IMR-90 (cell line): ENCODE data around the gene RIN1. TPM values are rescaled to one million over a fixed set of nuclear protein-coding genes. Genes with fewer than 3 reads are reported as not detected.
A peak's percentile ranks its signal among the peaks of the same experiment; 100 is the strongest.

ENCODE experiments used
- ATAC-seq: fragments of 200-7000 bp; cut with Tn5 transposase; 2 replicates; pipeline ENCODE4 v1.9.1; 2020; ENCODE audit warnings: low read depth, mild to moderate bottlenecking, moderate library complexity
- BruUV-seq: library from RNA; stranded (reverse); fragments of 400-500 nt; replicated peaks from 2 replicates; lab custom pipeline; 2021; lab: Mats Ljungman, UMichigan
- CTCF ChIA-PET: fragments of 300-600 bp; formaldehyde crosslinking; extraction: SDS; loops from one replicate; lab custom pipeline; 2021; ENCODE audit warnings: antibody characterized with exemption; lab: Yijun Ruan, JAX
- POLR2A ChIA-PET: fragments of 300-600 bp; sonication (Branson Sonifier 250); formaldehyde crosslinking; loops from one replicate; lab custom pipeline; 2022; ENCODE audit warnings: antibody characterized with exemption; ENCODE audit not compliant: unreplicated experiment; lab: Charles Lee
- DNase-seq: peaks from one replicate; pipeline ENCODE4 v3.0.0; 2013
- H2AFZ ChIP-seq: replicated peaks from 2 replicates; pipeline ENCODE3; 2013; ENCODE audit warnings: low read length, mild to moderate bottlenecking; ENCODE audit not compliant: poor library complexity
- H2AK5ac ChIP-seq: 2 replicates; pipeline ENCODE4 v1.6.1; 2013; ENCODE audit warnings: low read depth, low read length, inconsistent platforms
- H2AK9ac ChIP-seq: replicated peaks from 2 replicates; pipeline ENCODE3; 2013; ENCODE audit warnings: mild to moderate bottlenecking, low read depth, low read length, moderate library complexity; ENCODE audit not compliant: poor library complexity
- H2BK120ac ChIP-seq: 2 replicates; pipeline ENCODE4 v1.6.1; 2013; ENCODE audit warnings: low read depth, low read length, inconsistent platforms
- H2BK15ac ChIP-seq: 3 replicates; pipeline ENCODE4 v1.6.1; 2013; ENCODE audit warnings: low read depth, low read length, inconsistent platforms
- H2BK20ac ChIP-seq: 2 replicates; pipeline ENCODE4 v1.6.1; 2013; ENCODE audit warnings: low read depth, mild to moderate bottlenecking, inconsistent platforms, low read length, moderate library complexity
- H2BK5ac ChIP-seq: 2 replicates; pipeline ENCODE4 v1.6.1; 2013; ENCODE audit warnings: mild to moderate bottlenecking, low read depth, low read length, inconsistent platforms; ENCODE audit not compliant: poor library complexity, severe bottlenecking
- H3K14ac ChIP-seq: replicated peaks from 2 replicates; pipeline ENCODE4 v1.6.1; 2013; ENCODE audit warnings: low read depth, low read length, inconsistent platforms
- H3K18ac ChIP-seq: 2 replicates; pipeline ENCODE4 v1.6.1; 2013; ENCODE audit warnings: low read depth, low read length, control low read depth
- H3K23ac ChIP-seq: 2 replicates; pipeline ENCODE4 v1.6.1; 2013; ENCODE audit warnings: low read depth, low read length, inconsistent platforms
- H3K27ac ChIP-seq: 2 replicates; pipeline ENCODE4 v1.5.1; 2013; ENCODE audit warnings: mild to moderate bottlenecking, control low read depth, low read length; ENCODE audit not compliant: insufficient read depth
- H3K27me3 ChIP-seq: 2 replicates; pipeline ENCODE4 v1.6.1; 2013; ENCODE audit warnings: low read length; ENCODE audit not compliant: control insufficient read depth, insufficient read depth
- H3K36me3 ChIP-seq: 2 replicates; pipeline ENCODE4 v1.6.1; 2013; ENCODE audit warnings: low read length, mixed read lengths; ENCODE audit not compliant: control insufficient read depth, insufficient read depth
- H3K4ac ChIP-seq: 2 replicates; pipeline ENCODE4 v1.6.1; 2013; ENCODE audit warnings: low read depth, low read length, inconsistent platforms
- H3K4me1 ChIP-seq: 2 replicates; pipeline ENCODE4 v1.6.1; 2013; ENCODE audit warnings: low read length, mixed read lengths; ENCODE audit not compliant: control insufficient read depth, insufficient read depth
- H3K4me2 ChIP-seq: 2 replicates; pipeline ENCODE4 v1.6.1; 2013; ENCODE audit warnings: low read depth, mild to moderate bottlenecking, control low read depth, low read length, moderate library complexity
- H3K4me3 ChIP-seq: 2 replicates; pipeline ENCODE4 v1.5.1; 2013; ENCODE audit warnings: low read depth, mild to moderate bottlenecking, control low read depth, low read length, moderate library complexity; ENCODE audit not compliant: insufficient read depth
- H3K56ac ChIP-seq: 2 replicates; pipeline ENCODE4 v1.6.1; 2013; ENCODE audit warnings: low read length, inconsistent platforms; ENCODE audit not compliant: insufficient read depth; ENCODE audit errors: extremely low read depth
- H3K79me1 ChIP-seq, 2 experiments: 2 replicates each; pipeline ENCODE4 v1.6.1; 2013; ENCODE audit warnings: low read length in 2 of 2, inconsistent platforms in 1 of 2, low read depth in 1 of 2
- H3K9ac ChIP-seq: 2 replicates; pipeline ENCODE4 v1.6.1; 2013; ENCODE audit warnings: low read depth, low read length, control low read depth
- H3K9me1 ChIP-seq: 2 replicates; pipeline ENCODE4 v1.6.1; 2013; ENCODE audit warnings: low read length, inconsistent platforms; ENCODE audit not compliant: insufficient read depth
- H3K9me3 ChIP-seq: 2 replicates; pipeline ENCODE4 v1.6.1; 2013; ENCODE audit warnings: low read length; ENCODE audit not compliant: control insufficient read depth, insufficient read depth
- H4K20me1 ChIP-seq: 2 replicates; pipeline ENCODE4 v1.6.1; 2013; ENCODE audit warnings: low read length, inconsistent platforms; ENCODE audit not compliant: insufficient read depth
- H4K5ac ChIP-seq: 2 replicates; pipeline ENCODE4 v1.6.1; 2013; ENCODE audit warnings: mild to moderate bottlenecking, low read depth, low read length, control low read depth
- H4K8ac ChIP-seq, 2 experiments: 2 replicates each; pipeline ENCODE4 v1.6.1; 2013; ENCODE audit warnings: low read depth in 2 of 2, low read length in 2 of 2, control low read depth in 1 of 2, inconsistent platforms in 1 of 2
- H4K91ac ChIP-seq: 2 replicates; pipeline ENCODE4 v1.6.1; 2013; ENCODE audit warnings: low read depth, low read length, inconsistent platforms; ENCODE audit not compliant: insufficient read depth
- BHLHE40 ChIP-seq: fragments of 150-350 bp; IDR thresholded peaks from 2 replicates; pipeline ENCODE4 v1.6.1; 2016; ENCODE audit warnings: mild to moderate bottlenecking, low read depth, low read length
- CEBPB ChIP-seq: IDR thresholded peaks from 2 replicates; pipeline ENCODE4 v1.6.1; 2012; ENCODE audit warnings: low read depth, low read length, improper control_type of control experiment
- CHD1 ChIP-seq: IDR thresholded peaks from 2 replicates; pipeline ENCODE4 v1.6.1; 2012; ENCODE audit warnings: low read depth, low read length, improper control_type of control experiment
- FOS ChIP-seq: fragments of 150-350 bp; IDR thresholded peaks from 2 replicates; pipeline ENCODE4 v1.6.1; 2016; ENCODE audit warnings: low read depth, low read length
- MAFK ChIP-seq: IDR thresholded peaks from 2 replicates; pipeline ENCODE4 v1.6.1; 2012; ENCODE audit warnings: low read depth, low read length, improper control_type of control experiment
- MAZ ChIP-seq: IDR thresholded peaks from 2 replicates; pipeline ENCODE4 v1.6.1; 2012; ENCODE audit warnings: low read depth, mild to moderate bottlenecking, low read length, improper control_type of control experiment, moderate library complexity, borderline replicate concordance
- MXI1 ChIP-seq: IDR thresholded peaks from 2 replicates; pipeline ENCODE4 v1.6.1; 2012; ENCODE audit warnings: low read depth, mild to moderate bottlenecking, low read length, moderate library complexity, borderline replicate concordance
- NFE2L2 ChIP-seq: fragments of 150-350 bp; IDR thresholded peaks from 2 replicates; pipeline ENCODE4 v1.6.1; 2016; ENCODE audit warnings: low read depth, mild to moderate bottlenecking, low read length
- POLR2A ChIP-seq: IDR thresholded peaks from 2 replicates; pipeline ENCODE4 v1.6.1; 2012; ENCODE audit warnings: mild to moderate bottlenecking, low read depth, low read length
- RAD21 ChIP-seq: IDR thresholded peaks from 2 replicates; pipeline ENCODE4 v1.6.1; 2012; ENCODE audit warnings: low read length, improper control_type of control experiment
- RCOR1 ChIP-seq: IDR thresholded peaks from 2 replicates; pipeline ENCODE4 v1.6.1; 2012; ENCODE audit warnings: mild to moderate bottlenecking, low read length, improper control_type of control experiment; ENCODE audit not compliant: insufficient replicate concordance
- SMC3 ChIP-seq: fragments of 150-350 bp; IDR thresholded peaks from 2 replicates; pipeline ENCODE4 v1.6.1; 2016; ENCODE audit warnings: low read depth, mild to moderate bottlenecking, antibody characterized with exemption, low read length, moderate library complexity
- WGBS, 2 experiments: methylation state at CpG; one replicate each; pipeline versions ENCODE4 v1.1.5 to v1.1.7; 2013; ENCODE audit warnings: missing lambda C conversion rate in 2 of 2; ENCODE audit not compliant: insufficient read length in 1 of 2; ENCODE audit errors: extremely low coverage in 2 of 2; 5-methylcytosine and 5-hydroxymethylcytosine counted together
- dilution Hi-C: fragments of 300-500 bp; cut with HindIII; formaldehyde crosslinking; loops from one replicate; pipeline ENCODE4 v1.14.3; 2018; ENCODE audit warnings: low sequenced_read_pairs; ENCODE audit not compliant: unreplicated experiment
- in situ Hi-C: fragments of 300-500 bp; cut with MboI; formaldehyde crosslinking; loops from 3 replicates; pipeline ENCODE4 v1.14.3; 2019; ENCODE audit warnings: low sequenced_read_pairs, inconsistent platforms, mixed read lengths
- intact Hi-C: fragments of 100-400 bp; cut with micrococcal nuclease; formaldehyde crosslinking; loops from 2 replicates; pipeline ENCODE4 v1.10.0; 2022
- polyA plus RNA-seq, 3 experiments: library from polyadenylated mRNA; depleted of rRNA; stranded (reverse); fragments of >200 nt; gene quantifications; 2 replicates each; pipeline ENCODE4 v1.2.3, GENCODE V29; 2012; ENCODE audit warnings: low replicate concordance in 1 of 3
- total RNA-seq: library from RNA; depleted of rRNA; stranded (reverse); fragments of >200 nt; gene quantifications from 2 replicates; pipeline ENCODE4 v1.2.3, GENCODE V29; 2012
- TF ChIP-seq, protein P1 (sequence below): conservative IDR thresholded peaks from 2 replicates; pipeline ENCODE4 v1.5.1; 2012; ENCODE audit warnings: mild to moderate bottlenecking, low read depth, low read length, improper control_type of control experiment
- TF ChIP-seq, protein P2 (sequence below): fragments of 150-350 bp; IDR thresholded peaks from 2 replicates; pipeline ENCODE4 v1.6.1; 2017; ENCODE audit warnings: mild to moderate bottlenecking, antibody characterized with exemption, low read length, low read depth

RIN1 gene
- total and polyA plus RNA-seq, 2 of the 4 experiments (the other 2 are of a cell fraction): 9.9 to 20.8 TPM

DNA sequence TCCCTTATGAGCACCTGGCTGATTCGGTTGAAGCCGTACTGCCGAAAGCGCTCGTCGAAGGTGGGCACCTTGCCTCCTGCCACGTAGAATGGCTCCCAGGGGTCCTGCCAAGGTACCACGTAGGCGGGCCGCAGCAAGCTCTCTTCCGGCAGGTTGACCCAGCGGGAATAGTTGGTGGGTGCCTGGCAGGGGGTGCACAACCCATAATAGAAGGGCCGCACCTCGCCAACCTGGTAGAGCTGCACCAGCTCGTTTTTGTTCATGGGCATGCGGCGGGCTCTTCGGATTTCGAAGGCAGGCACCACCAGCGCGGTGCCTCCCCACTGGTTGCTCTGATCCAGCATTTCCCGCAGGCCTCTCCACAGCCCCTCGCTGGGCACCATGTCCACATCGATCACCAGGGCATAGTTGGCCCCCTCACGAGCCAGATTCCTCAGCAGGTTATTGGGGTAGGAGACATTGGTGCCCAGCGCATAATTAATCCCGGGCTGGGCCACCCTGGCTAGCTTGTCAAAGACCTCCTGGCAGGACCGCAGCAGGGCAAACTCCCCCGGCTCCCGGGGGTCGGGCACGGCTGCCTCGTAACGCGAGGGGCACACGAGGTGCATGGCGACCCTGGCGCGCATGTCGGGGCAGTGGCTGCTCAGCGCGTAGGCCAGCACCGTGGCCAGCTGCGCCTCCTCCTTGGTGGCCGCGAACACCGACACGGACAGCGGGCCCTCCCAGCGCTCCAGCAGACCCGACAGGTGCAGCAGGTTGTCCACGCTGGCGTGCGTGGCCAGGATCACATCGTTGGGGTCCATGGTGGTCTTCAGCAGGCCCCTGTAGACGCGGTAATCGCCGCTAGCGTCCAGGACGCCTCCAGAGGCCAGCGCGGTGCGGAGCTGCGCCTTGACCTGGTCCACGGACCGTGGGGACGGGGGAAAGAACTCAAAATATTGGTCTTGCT, 10.5 kb upstream of the RIN1 start (continued):
- no peak for TF ChIP-seq FOS

- in situ Hi-C loops: no loop called here
- no peak for TF ChIP-seq RCOR1
- no peak for TF ChIP-seq SMC3
- no peak for TF ChIP-seq MAFK
- no peak for TF ChIP-seq MXI1
- TF ChIP-seq NFE2L2: no peak
- TF ChIP-seq CEBPB: no peak
- TF ChIP-seq RAD21: no peak
- no peak for TF ChIP-seq FOS
- no peak for TF ChIP-seq POLR2A
- no peak for TF ChIP-seq CHD1
- TF ChIP-seq, protein P1, sequence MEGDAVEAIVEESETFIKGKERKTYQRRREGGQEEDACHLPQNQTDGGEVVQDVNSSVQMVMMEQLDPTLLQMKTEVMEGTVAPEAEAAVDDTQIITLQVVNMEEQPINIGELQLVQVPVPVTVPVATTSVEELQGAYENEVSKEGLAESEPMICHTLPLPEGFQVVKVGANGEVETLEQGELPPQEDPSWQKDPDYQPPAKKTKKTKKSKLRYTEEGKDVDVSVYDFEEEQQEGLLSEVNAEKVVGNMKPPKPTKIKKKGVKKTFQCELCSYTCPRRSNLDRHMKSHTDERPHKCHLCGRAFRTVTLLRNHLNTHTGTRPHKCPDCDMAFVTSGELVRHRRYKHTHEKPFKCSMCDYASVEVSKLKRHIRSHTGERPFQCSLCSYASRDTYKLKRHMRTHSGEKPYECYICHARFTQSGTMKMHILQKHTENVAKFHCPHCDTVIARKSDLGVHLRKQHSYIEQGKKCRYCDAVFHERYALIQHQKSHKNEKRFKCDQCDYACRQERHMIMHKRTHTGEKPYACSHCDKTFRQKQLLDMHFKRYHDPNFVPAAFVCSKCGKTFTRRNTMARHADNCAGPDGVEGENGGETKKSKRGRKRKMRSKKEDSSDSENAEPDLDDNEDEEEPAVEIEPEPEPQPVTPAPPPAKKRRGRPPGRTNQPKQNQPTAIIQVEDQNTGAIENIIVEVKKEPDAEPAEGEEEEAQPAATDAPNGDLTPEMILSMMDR: no peak
- no peak for TF ChIP-seq MAZ
- TF ChIP-seq, protein P2, sequence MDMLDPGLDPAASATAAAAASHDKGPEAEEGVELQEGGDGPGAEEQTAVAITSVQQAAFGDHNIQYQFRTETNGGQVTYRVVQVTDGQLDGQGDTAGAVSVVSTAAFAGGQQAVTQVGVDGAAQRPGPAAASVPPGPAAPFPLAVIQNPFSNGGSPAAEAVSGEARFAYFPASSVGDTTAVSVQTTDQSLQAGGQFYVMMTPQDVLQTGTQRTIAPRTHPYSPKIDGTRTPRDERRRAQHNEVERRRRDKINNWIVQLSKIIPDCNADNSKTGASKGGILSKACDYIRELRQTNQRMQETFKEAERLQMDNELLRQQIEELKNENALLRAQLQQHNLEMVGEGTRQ: no peak
- no peak for TF ChIP-seq BHLHE40
Measured at GRCh38 chr11:66345316-66345649, 9.0 kb upstream of the RIN1 start.

More at GRCh38 chr11:66345316-66345649, 9.0 kb upstream of the RIN1 start:
- H3K4me3 ChIP-seq: peak overlapping the region; percentile 85
- H4K5ac ChIP-seq: peak overlapping the region; percentile 94
- DNase-seq (no peak), ATAC-seq (peak; percentile 0; the same call in 1 of the 2 replicates)
- no peaks in the 10 kb centered on the region for H3K27me3 ChIP-seq
- H2BK15ac ChIP-seq: no peak overlapping the region
- H3K9me3 ChIP-seq: no peaks in the 10 kb centered on the region
- H3K4me1 ChIP-seq: peaks cover 12% of the 10 kb centered on the region
- H3K79me1 ChIP-seq: peaks cover 28 to 59% of the 10 kb centered on the region in 2 experiments
- peak overlapping the region; percentile 97 for H2AK9ac ChIP-seq
- H2BK5ac ChIP-seq: no peak overlapping the region
- dilution Hi-C loops (no loop called here), intact Hi-C loops (no loop called here)
- ChIA-PET CTCF (interaction anchor here (0.7 to 1.8 kb wide), 3 partner anchors 9 to 34 kb away, joined by 4 to 6 read pairs (median 5); partner anchors contain the start of gene RIN1), POLR2A (no interaction called here)
- peaks cover 12% of the 10 kb centered on the region; the same call in 1 of the 2 replicates for H3K9me1 ChIP-seq
- H3K56ac ChIP-seq: no peak overlapping the region
- H3K23ac ChIP-seq: 0 out of 2 replicates have a peak overlapping the region, but pooled peaks have one; percentile 14
- peak overlapping the region; percentile 48; the same call in 1 of the 2 replicates for H4K91ac ChIP-seq
- 13% methylated on average over 3 of the region's 7 CpGs; no CpG with 5 or more reads in 1 of the 2 experiments for WGBS, 2 experiments
- H3K14ac ChIP-seq: peak overlapping the region; percentile 87
- H2AK5ac ChIP-seq: no peak overlapping the region
- H2BK20ac ChIP-seq: no peak overlapping the region
- peaks cover 17% of the 10 kb centered on the region for H4K20me1 ChIP-seq
- BruUV-seq: no TSS peak
- peak overlapping the region; percentile 54 for H3K4ac ChIP-seq
- peak overlapping the region; percentile 75 to 98 for H4K8ac ChIP-seq
- peak overlapping the region; percentile 96 for H2AFZ ChIP-seq
- peak overlapping the region; percentile 29; the same call in 1 of the 2 replicates for H2BK120ac ChIP-seq
- no peak overlapping the region for H3K18ac ChIP-seq
- peak overlapping the region; percentile 57 for H3K4me2 ChIP-seq
- H3K9ac ChIP-seq: peak overlapping the region; percentile 73
- peak overlapping the region; percentile 60 for H3K27ac ChIP-seq
- peaks cover 16% of the 10 kb centered on the region for H3K36me3 ChIP-seq
